Right lobe of liver (tissue), 4 donors: ENCODE data around the gene TJP3.

Experiments used
- CTCF ChIP-seq, 4 donors: fragments of 200-600 bp in 3 of 4; fragments of 450-650 bp in 1 of 4; IDR thresholded peaks; one replicate each; pipeline versions ENCODE4 v1.5.1 to v1.8.0; 2016 to 2022; ENCODE audit warnings: antibody characterized with exemption in 4 of 4, mild to moderate bottlenecking in 2 of 4
- POLR2A ChIP-seq: fragments of 450-650 bp; IDR thresholded peaks from one replicate; pipeline ENCODE4 v1.6.1; 2017; ENCODE audit warnings: antibody characterized with exemption, mild to moderate bottlenecking
- donor health status: DM: no; HTN: no; CAD: no.
- donor health status: DM: no; HTN: no; CAD: no.
- donor health status: DM: no; HTN: yes; CAD: no.

DNA sequence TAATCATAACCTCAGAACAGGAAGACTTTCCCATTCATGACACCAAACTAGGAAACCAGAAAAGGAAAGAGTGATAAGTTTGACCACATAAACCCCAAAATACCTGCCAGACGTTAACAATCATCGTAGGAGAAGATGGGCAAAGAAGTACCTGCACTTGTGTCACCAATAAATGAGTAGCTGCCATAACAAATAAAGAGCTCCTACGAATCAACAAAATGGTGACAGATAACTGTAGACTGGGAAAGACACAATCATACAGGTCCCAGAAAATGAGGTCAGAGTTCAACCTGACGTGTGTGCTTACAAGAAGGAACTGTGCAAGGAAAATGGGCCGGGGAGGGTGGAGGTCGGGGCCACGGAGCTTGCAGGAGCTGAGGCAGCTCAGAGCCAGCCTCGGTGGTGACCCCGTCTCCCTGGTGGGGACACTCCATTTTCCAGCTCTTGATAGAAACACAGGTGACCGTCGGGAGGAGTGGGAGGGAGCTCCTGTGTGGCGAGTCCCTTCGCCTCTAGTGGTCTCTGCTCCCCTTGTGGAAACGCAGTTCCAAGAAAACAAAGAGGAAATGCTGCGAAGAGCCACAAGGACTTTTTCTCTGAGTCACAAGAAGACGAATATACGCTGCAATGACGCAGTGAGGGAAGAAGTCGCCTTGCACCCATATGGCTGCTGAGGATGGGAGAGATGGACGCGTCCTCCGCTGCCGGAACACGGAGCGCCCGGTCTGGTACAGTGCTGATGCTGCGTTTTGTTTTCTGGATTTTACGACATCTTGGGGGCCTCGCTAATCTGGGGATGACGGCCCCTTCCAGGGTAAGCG lies 17.4 kb upstream of the TJP3 start:
- TF ChIP-seq CTCF (IDR thresholded peaks at IDR 0.05) (no peak), POLR2A (no peak)
